GM23338 (cell line): ENCODE data around the gene FANCC. TPM values are rescaled to one million over a fixed set of nuclear protein-coding genes. Genes with fewer than 3 reads are reported as not detected.

Source experiments
- ATAC-seq: fragments of 200-7000 bp; cut with Tn5 transposase; 3 replicates; pipeline ENCODE4 v1.9.1; 2020
- DNase-seq: peaks from one replicate; pipeline ENCODE4 v3.0.0-alpha.2; 2015; ENCODE audit warnings: low spot score
- H2AFZ ChIP-seq: fragments of 200-600 bp; sonication (generic); 2 replicates; pipeline ENCODE4 v1.8.0; 2016; ENCODE audit warnings: antibody characterized with exemption, mild to moderate bottlenecking, moderate library complexity
- H3F3A ChIP-seq: fragments of 200-600 bp; sonication (generic); replicated peaks from 2 replicates; pipeline ENCODE4 v1.8.0; 2017; ENCODE audit warnings: antibody characterized with exemption, mixed run types, low read depth
- H3K27ac ChIP-seq: fragments of 200-600 bp; sonication (generic); 2 replicates; pipeline ENCODE4 v1.6.1; 2016; ENCODE audit warnings: low read depth
- H3K27me3 ChIP-seq: fragments of 200-600 bp; sonication (generic); 2 replicates; pipeline ENCODE4 v1.8.0; 2016; ENCODE audit warnings: mild to moderate bottlenecking, mixed run types, moderate library complexity; ENCODE audit not compliant: insufficient read depth
- H3K36me3 ChIP-seq: fragments of 200-600 bp; sonication (generic); 2 replicates; pipeline ENCODE4 v1.8.0; 2016; ENCODE audit warnings: mild to moderate bottlenecking; ENCODE audit not compliant: insufficient read depth
- H3K4me1 ChIP-seq: fragments of 200-600 bp; sonication (generic); 2 replicates; pipeline ENCODE4 v1.8.0; 2016; ENCODE audit warnings: mild to moderate bottlenecking, moderate library complexity; ENCODE audit not compliant: insufficient read depth
- H3K4me2 ChIP-seq: fragments of 200-600 bp; sonication (generic); 2 replicates; pipeline ENCODE4 v1.7.1; 2017; ENCODE audit warnings: mixed run types
- H3K4me3 ChIP-seq: fragments of 200-600 bp; sonication (generic); 2 replicates; pipeline ENCODE4 v1.6.1; 2016; ENCODE audit warnings: mixed run types
- H3K79me2 ChIP-seq: fragments of 200-600 bp; sonication (generic); replicated peaks from 2 replicates; pipeline ENCODE4 v1.8.0; 2017; ENCODE audit warnings: mild to moderate bottlenecking; ENCODE audit not compliant: insufficient read depth
- H3K9me2 ChIP-seq: fragments of 200-600 bp; sonication (generic); 2 replicates; pipeline ENCODE4 v1.8.0; 2017; ENCODE audit not compliant: insufficient read depth
- H4K20me1 ChIP-seq: fragments of 200-600 bp; sonication (generic); replicated peaks from 2 replicates; pipeline ENCODE4 v1.8.0; 2017; ENCODE audit warnings: mild to moderate bottlenecking; ENCODE audit not compliant: insufficient read depth
- H3K27ac Mint-ChIP-seq: 2 replicates; pipeline ENCODE4 v1.8.0; 2020; ENCODE audit warnings: inconsistent platforms, mild to moderate bottlenecking, moderate library complexity, mixed read lengths
- H3K27me3 Mint-ChIP-seq: 3 replicates; pipeline ENCODE4 v1.8.0; 2022; ENCODE audit warnings: low read depth, mild to moderate bottlenecking, moderate library complexity, mixed read lengths, inconsistent platforms; ENCODE audit not compliant: insufficient read depth, poor library complexity
- H3K36me3 Mint-ChIP-seq: 3 replicates; pipeline ENCODE4 v1.8.0; 2021; ENCODE audit warnings: low read depth, mild to moderate bottlenecking, inconsistent platforms, moderate library complexity, mixed read lengths
- H3K4me1 Mint-ChIP-seq: 3 replicates; pipeline ENCODE4 v1.8.0; 2020; ENCODE audit warnings: mild to moderate bottlenecking, inconsistent platforms, mixed read lengths
- H3K4me3 Mint-ChIP-seq: 3 replicates; pipeline ENCODE4 v1.8.0; 2021; ENCODE audit warnings: moderate library complexity, mild to moderate bottlenecking, inconsistent platforms, mixed read lengths
- H3K9me3 Mint-ChIP-seq: 3 replicates; pipeline ENCODE4 v1.8.0; 2020; ENCODE audit warnings: moderate library complexity, mild to moderate bottlenecking, inconsistent platforms, mixed read lengths
- CREB1 ChIP-seq: fragments of 250-450 bp; sonication (Bioruptor Pico); IDR thresholded peaks from 2 replicates; pipeline ENCODE4 v1.5.0; 2020; ENCODE audit warnings: low read depth, mild to moderate bottlenecking, moderate library complexity
- EZH2phosphoT487 ChIP-seq: fragments of 200-600 bp; sonication (generic); IDR thresholded peaks from one replicate; pipeline ENCODE4 v1.8.1; 2018; ENCODE audit warnings: antibody characterized with exemption; ENCODE audit not compliant: unreplicated experiment
- JUNB ChIP-seq: IDR thresholded peaks from one replicate; pipeline ENCODE4 v1.6.1; 2016; ENCODE audit warnings: antibody characterized with exemption; ENCODE audit not compliant: unreplicated experiment
- NANOG ChIP-seq: IDR thresholded peaks from 2 replicates; pipeline ENCODE4 v1.6.1; 2016; ENCODE audit warnings: antibody characterized with exemption, borderline replicate concordance
- polyA plus RNA-seq: library from polyadenylated mRNA; unstranded; fragments of >200 nt; fragmentation: Nextera tagmentation; extraction: Ambion mirVana; gene quantifications from 2 replicates; pipeline ENCODE4 v1.2.1, GENCODE V29; 2016
- total RNA-seq: library from RNA; depleted of rRNA; stranded (reverse); fragments of >200 nt; shearing (Covaris generic); gene quantifications from 2 replicates; pipeline ENCODE4 v1.2.3, GENCODE V29; 2014
- TF ChIP-seq, protein P1 (sequence below): fragments of 250-450 bp; sonication (Bioruptor Pico); IDR thresholded peaks from 2 replicates; pipeline ENCODE4 v1.5.0; 2020; ENCODE audit warnings: mild to moderate bottlenecking, moderate library complexity

FANCC gene
- total and polyA plus RNA-seq, 2 experiments from 2014 or later, result 7.8 to 18.1 TPM

DNA sequence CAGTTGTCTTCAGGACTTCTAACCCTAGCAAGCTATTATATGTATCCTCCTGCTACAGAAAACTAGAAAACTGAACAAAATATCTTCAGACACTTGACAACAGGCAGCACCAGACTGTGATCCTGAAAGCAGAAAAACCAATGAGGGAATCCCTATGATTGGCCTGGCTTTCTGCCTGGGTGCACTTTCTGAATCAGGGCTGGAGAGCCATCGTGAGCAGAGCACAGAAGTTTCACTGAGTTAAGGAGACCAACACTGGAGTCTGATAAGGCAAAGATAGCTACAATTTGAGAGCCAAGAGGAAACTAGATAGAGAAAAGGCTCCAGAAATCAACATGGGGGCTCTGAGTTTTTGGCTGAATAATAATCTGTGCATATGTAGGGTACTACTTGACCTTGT, 106.5 kb downstream of the FANCC start (continued):
- TF ChIP-seq NANOG, result no peak

DNA sequence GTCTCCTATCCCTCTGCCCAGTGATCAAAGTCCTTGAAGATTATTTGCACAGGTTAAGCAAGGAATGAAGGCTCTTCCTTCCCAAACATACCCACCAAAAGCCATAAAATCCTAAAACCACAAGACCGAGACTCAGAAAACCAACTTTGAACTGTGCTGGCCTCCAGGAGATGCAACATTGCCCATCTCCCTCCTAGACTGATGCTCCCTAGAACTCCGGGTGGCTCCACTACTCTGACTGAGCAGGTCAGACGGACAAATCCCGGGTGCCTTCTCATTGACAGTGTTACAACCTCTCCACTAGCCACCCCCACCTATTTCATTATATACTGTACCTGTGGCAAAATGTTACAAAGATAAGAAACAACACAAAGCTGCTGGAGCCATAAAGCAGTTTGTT, 110.1 kb downstream of the FANCC start:
- Histone ChIP-seq H3F3A (no peaks in the 10 kb centered on the region), H2AFZ (no peak overlapping the region), H4K20me1 (no peaks in the 10 kb centered on the region), H3K4me1 (peaks cover 5% of the 10 kb centered on the region), H3K36me3 (no peaks in the 10 kb centered on the region), H3K27ac (no peak overlapping the region), H3K9me2 (no peaks in the 10 kb centered on the region), H3K27me3 (no peaks in the 10 kb centered on the region), H3K4me2 (no peak overlapping the region), H3K4me3 (no peak overlapping the region), H3K79me2 (no peaks in the 10 kb centered on the region)
- Mint-ChIP-seq H3K9me3 (no peaks in the 10 kb centered on the region; the same call in 2 of the 3 replicates), H3K27me3 (peaks cover 2% of the 10 kb centered on the region), H3K36me3 (no peaks in the 10 kb centered on the region), H3K4me1 (peaks cover 13% of the 10 kb centered on the region), H3K4me3 (no peak overlapping the region), H3K27ac (no peak overlapping the region)
- TF ChIP-seq, protein P1, sequence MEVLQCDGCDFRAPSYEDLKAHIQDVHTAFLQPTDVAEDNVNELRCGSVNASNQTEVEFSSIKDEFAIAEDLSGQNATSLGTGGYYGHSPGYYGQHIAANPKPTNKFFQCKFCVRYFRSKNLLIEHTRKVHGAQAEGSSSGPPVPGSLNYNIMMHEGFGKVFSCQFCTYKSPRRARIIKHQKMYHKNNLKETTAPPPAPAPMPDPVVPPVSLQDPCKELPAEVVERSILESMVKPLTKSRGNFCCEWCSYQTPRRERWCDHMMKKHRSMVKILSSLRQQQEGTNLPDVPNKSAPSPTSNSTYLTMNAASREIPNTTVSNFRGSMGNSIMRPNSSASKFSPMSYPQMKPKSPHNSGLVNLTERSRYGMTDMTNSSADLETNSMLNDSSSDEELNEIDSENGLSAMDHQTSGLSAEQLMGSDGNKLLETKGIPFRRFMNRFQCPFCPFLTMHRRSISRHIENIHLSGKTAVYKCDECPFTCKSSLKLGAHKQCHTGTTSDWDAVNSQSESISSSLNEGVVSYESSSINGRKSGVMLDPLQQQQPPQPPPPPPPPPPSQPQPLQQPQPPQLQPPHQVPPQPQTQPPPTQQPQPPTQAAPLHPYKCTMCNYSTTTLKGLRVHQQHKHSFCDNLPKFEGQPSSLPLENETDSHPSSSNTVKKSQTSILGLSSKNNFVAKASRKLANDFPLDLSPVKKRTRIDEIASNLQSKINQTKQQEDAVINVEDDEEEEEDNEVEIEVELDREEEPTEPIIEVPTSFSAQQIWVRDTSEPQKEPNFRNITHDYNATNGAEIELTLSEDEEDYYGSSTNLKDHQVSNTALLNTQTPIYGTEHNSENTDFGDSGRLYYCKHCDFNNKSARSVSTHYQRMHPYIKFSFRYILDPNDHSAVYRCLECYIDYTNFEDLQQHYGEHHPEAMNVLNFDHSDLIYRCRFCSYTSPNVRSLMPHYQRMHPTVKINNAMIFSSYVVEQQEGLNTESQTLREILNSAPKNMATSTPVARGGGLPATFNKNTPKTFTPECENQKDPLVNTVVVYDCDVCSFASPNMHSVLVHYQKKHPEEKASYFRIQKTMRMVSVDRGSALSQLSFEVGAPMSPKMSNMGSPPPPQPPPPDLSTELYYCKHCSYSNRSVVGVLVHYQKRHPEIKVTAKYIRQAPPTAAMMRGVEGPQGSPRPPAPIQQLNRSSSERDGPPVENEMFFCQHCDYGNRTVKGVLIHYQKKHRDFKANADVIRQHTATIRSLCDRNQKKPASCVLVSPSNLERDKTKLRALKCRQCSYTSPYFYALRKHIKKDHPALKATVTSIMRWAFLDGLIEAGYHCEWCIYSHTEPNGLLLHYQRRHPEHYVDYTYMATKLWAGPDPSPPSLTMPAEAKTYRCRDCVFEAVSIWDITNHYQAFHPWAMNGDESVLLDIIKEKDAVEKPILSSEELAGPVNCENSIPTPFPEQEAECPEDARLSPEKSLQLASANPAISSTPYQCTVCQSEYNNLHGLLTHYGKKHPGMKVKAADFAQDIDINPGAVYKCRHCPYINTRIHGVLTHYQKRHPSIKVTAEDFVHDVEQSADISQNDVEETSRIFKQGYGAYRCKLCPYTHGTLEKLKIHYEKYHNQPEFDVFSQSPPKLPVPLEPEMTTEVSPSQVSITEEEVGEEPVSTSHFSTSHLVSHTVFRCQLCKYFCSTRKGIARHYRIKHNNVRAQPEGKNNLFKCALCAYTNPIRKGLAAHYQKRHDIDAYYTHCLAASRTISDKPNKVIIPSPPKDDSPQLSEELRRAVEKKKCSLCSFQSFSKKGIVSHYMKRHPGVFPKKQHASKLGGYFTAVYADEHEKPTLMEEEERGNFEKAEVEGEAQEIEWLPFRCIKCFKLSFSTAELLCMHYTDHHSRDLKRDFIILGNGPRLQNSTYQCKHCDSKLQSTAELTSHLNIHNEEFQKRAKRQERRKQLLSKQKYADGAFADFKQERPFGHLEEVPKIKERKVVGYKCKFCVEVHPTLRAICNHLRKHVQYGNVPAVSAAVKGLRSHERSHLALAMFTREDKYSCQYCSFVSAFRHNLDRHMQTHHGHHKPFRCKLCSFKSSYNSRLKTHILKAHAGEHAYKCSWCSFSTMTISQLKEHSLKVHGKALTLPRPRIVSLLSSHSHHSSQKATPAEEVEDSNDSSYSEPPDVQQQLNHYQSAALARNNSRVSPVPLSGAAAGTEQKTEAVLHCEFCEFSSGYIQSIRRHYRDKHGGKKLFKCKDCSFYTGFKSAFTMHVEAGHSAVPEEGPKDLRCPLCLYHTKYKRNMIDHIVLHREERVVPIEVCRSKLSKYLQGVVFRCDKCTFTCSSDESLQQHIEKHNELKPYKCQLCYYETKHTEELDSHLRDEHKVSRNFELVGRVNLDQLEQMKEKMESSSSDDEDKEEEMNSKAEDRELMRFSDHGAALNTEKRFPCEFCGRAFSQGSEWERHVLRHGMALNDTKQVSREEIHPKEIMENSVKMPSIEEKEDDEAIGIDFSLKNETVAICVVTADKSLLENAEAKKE (CRISPR knock-in tag), result no peak
- no peak for TF ChIP-seq EZH2phosphoT487
- no peak for DNase-seq
- no peak for ATAC-seq

DNA sequence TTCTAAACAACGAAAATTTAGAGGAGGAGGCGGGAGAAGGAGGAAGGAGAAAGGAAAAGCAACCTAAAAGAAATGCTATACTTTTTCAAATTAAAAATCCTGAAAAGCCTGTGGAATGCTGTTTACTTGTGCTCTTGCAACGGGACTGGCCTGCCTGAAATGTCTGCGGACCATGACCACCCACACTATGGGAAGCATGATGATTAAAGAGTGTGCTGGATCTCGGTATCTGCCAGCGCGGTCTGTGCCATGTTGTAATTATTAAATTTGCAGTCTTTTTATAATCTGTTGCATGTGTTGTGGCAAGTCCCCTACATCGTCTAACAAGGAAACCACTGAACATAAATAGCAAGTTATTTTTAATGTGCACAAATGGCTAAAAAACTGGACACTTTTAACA, 111.4 kb downstream of the FANCC start:
- H3K27me3 ChIP-seq, result no peaks in the 10 kb centered on the region
- no peak overlapping the region for H3K4me3 ChIP-seq
- no peaks in the 10 kb centered on the region for H3K9me2 ChIP-seq
- H3K4me1 Mint-ChIP-seq, result peaks cover 21% of the 10 kb centered on the region
- H3K4me1 ChIP-seq, result peaks cover 13% of the 10 kb centered on the region
- H3K27me3 Mint-ChIP-seq, result peaks cover 2% of the 10 kb centered on the region
- DNase-seq (no peak), ATAC-seq (peak; percentile 29; the same call in 2 of the 3 replicates)
- H3K36me3 ChIP-seq, result no peaks in the 10 kb centered on the region
- no peak overlapping the region for H3K4me2 ChIP-seq
- H3K4me3 Mint-ChIP-seq, result no peak overlapping the region
- no peak overlapping the region for H3K27ac ChIP-seq
- H2AFZ ChIP-seq, result no peak overlapping the region
- no peak overlapping the region for H3K27ac Mint-ChIP-seq
- no peaks in the 10 kb centered on the region for H3K79me2 ChIP-seq
- H3K36me3 Mint-ChIP-seq, result no peaks in the 10 kb centered on the region
- no peaks in the 10 kb centered on the region for H4K20me1 ChIP-seq
- H3F3A ChIP-seq, result no peaks in the 10 kb centered on the region
- H3K9me3 Mint-ChIP-seq, result no peaks in the 10 kb centered on the region; the same call in 2 of the 3 replicates
- TF ChIP-seq CREB1 (CRISPR knock-in tag), result no peak
- TF ChIP-seq, protein P1 (CRISPR knock-in tag), result no peak
- no peak for TF ChIP-seq EZH2phosphoT487
- no peak for TF ChIP-seq JUNB
